Skeletal muscle cell (primary cell): ENCODE results near the gene EVL.
"Not testable (repeated sequence)": the region's sequence is repeated elsewhere in the genome, so short reads cannot be mapped to it uniquely, and the experiment has no call there.

Experiments
- DNase-seq: peaks from one replicate; pipeline ENCODE4 v3.0.0-alpha.2; 2010; ENCODE audit warnings: low read depth
- H3K4me3 ChIP-seq: 2 replicates; pipeline ENCODE4 v1.5.1; 2011; ENCODE audit warnings: low read depth, mild to moderate bottlenecking, control low read depth, low read length, moderate library complexity

The EVL gene

DNA sequence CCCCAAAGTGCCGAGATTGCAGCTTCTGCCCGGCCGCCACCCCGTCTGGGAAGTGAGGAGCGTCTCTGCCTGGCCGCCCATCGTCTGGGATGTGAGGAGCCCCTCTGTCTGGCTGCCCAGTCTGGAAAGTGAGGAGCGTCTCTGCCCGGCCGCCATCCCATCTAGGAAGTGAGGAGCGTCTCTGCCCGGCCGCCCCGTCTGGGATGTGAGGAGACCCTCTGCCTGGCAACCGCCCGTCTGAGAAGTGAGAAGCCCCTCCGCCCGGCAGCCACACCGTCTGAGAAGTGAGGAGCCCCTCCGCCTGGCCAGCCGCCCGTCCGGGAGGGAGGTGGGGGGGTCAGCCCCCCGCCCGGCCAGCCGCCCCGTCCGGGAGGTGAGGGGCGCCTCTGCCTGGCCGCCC lies 115.4 kb downstream of the EVL start:
- DNase-seq, H3K4me3 ChIP-seq: not testable (repeated sequence)

DNA sequence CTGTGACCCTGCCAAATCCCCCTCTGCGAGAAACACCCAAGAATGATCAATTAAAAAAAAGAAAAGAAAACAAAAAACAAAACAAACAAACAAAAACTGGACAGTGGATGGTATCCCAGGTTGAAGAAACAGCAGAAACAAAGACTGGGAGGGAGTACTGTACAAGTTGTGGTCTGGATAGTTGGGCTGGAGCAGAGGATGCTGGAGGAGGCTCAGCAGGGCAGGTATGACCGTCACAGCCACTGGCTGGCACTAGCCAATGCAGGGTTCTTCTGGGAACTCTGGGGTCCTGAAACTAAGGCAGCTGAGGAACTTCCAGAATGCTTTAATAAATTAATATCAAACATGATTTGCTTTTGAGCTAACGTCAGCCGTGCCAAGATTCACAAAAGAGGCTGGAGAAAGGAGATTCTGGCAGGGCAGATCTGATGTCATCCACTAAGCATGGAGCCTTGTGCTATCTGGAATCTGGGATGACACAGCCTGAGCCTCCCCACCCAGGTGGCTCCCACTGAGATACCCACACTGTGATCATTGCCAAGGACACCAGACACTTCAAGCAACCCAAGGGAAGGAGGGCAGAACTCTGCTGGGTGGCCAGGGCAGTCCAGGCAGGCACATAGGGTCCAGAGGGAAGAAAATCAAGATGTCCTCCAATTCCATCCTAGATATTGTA lies 116.8 kb downstream of the EVL start:
- not testable (repeated sequence) for DNase-seq, H3K4me3 ChIP-seq

DNA sequence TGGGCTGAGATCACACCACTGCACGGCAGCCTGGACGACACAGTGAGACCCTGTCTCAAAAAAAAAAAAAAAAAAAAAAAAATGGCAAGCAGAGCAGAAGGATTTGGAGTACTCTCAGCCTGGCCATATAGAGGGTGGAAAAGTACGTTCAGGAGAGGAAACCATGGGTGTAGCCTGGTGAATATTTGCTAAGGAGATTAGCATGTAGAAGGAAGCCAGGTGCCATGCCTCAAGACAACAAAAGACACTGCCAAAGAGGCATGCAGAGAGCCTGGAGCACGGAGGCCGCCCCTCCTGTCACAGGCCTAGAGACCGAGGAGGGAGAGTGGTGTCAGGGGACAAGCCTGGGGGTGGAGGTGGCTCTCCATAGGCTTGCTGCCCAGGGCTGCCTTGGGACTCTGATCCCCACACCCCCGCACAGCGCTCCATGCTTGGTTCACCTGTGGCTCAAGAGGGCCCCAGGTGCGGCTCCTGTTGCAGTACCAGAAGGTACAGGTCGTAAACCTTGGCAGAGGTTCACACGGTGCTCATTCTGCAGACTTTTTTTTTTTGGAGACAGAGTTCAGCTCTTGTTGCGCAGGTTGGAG lies 122.1 kb downstream of the EVL start:
- H3K4me3 ChIP-seq, result no peak overlapping the region

DNA sequence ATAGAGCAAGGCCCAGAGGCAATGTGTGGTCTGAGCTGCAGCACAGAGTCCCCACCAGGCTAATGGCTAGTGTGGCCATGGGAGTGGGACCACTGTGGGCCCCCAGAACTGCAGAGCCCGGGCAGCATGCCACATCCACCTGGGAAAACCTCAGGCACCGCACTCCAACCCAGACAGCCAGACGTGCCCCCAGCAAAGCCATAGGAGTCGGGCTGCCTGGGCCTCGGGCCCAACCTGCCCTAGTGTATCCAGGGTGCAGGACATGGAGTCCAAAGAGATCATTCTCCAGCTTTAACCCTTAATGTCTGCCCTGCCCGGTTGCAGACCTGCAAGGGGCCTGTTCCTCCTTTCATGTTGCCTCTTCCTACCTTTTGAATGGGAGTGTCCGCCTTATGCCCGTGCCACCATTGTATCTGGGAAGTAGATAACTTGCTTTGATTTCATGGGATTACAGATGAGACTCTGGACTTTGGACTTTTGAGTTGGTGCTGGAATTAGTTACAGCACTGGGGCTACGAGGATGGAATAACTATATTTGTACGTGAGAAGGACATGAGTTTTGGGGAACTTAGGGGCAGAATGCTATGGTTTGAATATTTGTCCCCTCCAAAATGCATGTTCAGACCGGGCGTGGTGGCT lies 123.3 kb downstream of the EVL start:
- no peak for DNase-seq
- H3K4me3 ChIP-seq, result no peak overlapping the region

More for the DNA sequence above, 122.1 kb downstream of the EVL start:
- DNase-seq, result no peak

DNA sequence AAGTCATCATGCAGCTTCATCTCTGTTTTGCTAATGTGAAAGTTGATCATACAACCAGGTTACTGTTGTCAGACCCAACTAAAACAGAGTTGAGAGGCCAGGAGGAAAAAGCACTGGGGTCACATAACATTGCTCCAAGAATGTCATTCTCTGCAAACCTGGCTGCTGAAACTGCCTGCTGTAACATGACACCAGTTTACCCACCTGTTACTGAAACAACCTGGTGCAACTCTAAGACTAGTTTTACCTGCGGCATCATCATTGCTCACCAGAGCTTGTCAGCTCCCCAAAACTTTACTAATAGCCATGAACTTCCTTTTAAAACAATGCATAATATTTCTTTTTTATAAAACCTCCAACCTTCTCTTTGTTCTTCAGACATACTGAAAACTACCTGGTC lies 124.9 kb downstream of the EVL start:
- DNase-seq, result no peak
- no peak overlapping the region for H3K4me3 ChIP-seq

DNA sequence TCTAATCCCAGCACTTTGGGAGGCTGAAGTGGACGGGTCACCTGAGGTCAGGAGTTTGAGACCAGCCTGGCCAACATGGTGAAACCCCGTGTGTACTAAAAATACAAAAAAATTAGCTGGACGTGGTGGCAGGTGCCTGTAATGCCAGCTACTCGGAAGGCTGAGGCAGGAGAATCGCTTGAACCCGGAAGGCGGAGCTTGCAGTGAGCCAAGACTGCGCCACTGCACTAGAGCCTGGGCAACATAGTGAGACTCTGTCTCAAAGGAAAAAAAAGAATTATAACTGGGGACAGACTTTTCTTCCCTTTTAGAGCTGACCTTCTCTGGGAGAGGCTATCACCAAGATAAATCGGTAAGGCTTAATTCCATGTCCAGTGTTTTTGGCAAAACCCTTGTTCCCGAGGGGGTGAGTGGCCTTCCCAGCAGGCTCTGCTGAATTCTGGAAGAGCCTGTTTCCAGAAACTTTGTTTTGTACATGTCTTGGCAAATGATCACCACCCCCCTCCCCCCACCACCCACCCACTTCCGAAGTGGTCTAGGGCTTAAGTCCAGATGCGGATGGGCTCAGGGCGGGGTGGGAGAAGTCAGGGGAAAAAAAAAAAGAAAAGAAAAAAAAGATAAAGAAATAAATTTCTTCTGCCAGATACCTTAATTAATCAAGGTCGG lies 126.5 kb downstream of the EVL start:
- DNase-seq, result no peak

DNA sequence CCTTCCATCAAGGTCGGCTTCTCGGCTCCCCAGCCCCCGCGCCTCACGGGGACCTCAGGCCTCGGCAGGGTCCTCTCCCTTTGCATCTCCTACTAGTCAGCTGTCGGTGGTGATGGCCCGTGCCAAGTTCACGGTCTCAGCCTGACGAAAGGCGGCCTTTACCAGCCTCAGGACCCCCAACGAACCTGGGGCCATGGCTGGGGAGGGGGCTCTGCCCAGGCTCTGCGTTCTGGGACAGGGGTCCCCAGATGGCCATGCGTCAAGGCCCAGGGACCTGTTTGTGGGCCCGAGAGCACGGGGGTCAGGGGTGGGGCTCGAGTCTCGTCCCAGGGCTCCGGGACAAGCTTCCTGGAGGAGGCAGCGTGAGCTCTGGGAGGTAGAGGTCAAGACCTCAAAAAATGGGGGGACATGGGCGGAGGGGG lies 127.0 kb downstream of the EVL start:
- DNase-seq, result no peak
- H3K4me3 ChIP-seq, result peak overlapping the region; percentile 52

More for the DNA sequence above, 126.5 kb downstream of the EVL start:
- H3K4me3 ChIP-seq, result no peak overlapping the region

DNA sequence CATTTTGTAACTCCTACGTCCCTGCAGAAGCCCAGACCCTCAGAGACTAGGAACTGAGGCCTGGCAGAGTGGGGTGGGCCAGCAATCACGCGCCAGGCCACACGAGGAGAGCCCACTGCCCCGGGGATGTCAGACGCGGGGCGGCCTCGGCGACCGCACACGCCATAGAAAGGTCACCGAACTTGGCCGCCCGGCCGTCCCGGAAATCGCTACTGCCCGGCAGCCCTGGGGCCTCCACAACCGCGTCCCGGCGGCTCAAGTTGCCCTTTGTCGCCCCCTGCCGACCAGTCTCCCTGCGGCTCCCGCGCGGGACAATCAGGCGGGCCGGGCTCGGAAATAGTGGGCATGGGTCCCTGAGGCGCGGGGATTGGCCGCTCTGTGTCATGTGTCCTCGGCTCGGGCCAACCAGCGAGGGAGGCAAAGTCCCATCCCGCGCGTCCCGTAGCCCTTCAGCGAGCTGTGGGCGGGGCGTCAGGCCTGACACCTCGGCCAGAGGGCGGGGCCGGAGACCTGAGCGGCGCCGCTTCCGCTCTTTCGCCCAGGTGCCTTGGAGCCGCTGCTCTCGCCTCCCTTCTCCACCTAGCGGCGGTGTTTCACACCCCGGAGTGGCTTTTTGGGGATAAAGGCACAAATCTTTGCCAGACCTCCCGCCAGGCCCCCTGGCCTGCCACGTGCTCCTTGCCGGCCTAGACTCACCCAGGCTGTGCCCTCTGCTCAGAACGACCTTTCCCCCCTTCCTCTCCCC lies 127.6 kb downstream of the EVL start:
- peak overlapping the region; percentile 52 for H3K4me3 ChIP-seq
- DNase-seq, result peak; percentile 83
